IPS-20b (cell line): Measurements from ENCODE around the gene FBXL14.

Experiments used
- H3K27ac ChIP-seq: one replicate; pipeline ENCODE4 v1.5.1; 2013; ENCODE audit warnings: low read length
- H3K27me3 ChIP-seq: 2 replicates; pipeline ENCODE4 v1.6.1; 2013; ENCODE audit warnings: mild to moderate bottlenecking, low read length, inconsistent platforms; ENCODE audit not compliant: insufficient read depth
- H3K36me3 ChIP-seq: 2 replicates; pipeline ENCODE4 v1.6.1; 2013; ENCODE audit warnings: low read depth, mild to moderate bottlenecking, inconsistent platforms, low read length, moderate library complexity; ENCODE audit not compliant: insufficient read depth
- H3K4me1 ChIP-seq: 2 replicates; pipeline ENCODE4 v1.6.1; 2013; ENCODE audit warnings: mild to moderate bottlenecking, control low read depth, inconsistent platforms, low read length, moderate library complexity; ENCODE audit not compliant: insufficient read depth
- H3K4me3 ChIP-seq: 2 replicates; pipeline ENCODE4 v1.5.1; 2013; ENCODE audit warnings: mild to moderate bottlenecking, low read length, inconsistent platforms
- H3K9ac ChIP-seq: 2 replicates; pipeline ENCODE4 v1.6.1; 2013; ENCODE audit warnings: low read depth, mild to moderate bottlenecking, inconsistent platforms, low read length, moderate library complexity
- H3K9me3 ChIP-seq: 2 replicates; pipeline ENCODE4 v1.6.1; 2013; ENCODE audit warnings: mild to moderate bottlenecking, low read depth, low read length, inconsistent platforms; ENCODE audit not compliant: insufficient read depth

The FBXL14 gene

GRCh38 chr12:1594261-1595025 lies at the start of gene FBXL14:
Gene FBXL14 (minus strand): TSS chr12:1594581. CDS start chr12:1594066, 515 bp downstream.
- peaks cover 36% of the 10 kb centered on the region for H3K4me1 ChIP-seq
- H3K27ac ChIP-seq, result no peak within 1 kb of the TSS
- H3K9me3 ChIP-seq, result no peaks in the 10 kb centered on the region
- no peaks in the 10 kb centered on the region for H3K36me3 ChIP-seq
- peak within 1 kb of the TSS; percentile 26; the same call in 1 of the 2 replicates for H3K9ac ChIP-seq
- peaks cover 76% of the 10 kb centered on the region for H3K27me3 ChIP-seq
- H3K4me3 ChIP-seq, result peak within 1 kb of the TSS; percentile 77

DNA sequence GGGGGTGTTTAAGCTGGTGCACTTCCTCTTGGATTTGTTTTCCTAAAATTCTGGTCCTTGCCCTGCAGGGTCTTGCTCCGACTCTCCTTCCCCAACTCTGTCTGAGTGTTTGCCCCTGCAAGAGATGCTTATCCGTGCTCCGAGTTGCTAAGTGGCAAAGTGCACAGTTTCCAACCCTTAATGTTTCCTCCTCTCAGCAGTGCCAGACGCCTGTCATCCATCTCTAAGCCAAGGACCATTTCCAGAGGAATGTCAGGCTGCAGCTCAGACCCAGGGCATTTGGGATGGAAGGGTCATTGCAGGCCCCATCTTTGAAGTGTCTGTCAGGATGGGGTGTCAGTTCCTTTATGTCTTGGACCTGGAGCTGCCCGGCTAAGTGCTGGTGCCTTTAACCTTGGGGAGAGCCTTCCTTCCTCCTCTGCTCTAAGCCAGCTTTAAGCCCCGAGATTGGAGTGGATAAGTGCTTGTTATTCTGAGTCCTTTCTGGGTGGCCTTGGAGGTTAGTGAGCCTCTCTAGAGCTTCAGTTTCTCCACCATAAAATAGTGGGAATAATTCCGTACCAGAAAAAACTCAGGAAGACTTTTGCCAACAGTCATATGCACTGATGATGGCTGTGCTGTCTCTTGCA lies 49.6 kb upstream of the FBXL14 start:
- no peaks in the 10 kb centered on the region for H3K4me1 ChIP-seq
- no peak overlapping the region for H3K27ac ChIP-seq
- no peaks in the 10 kb centered on the region for H3K36me3 ChIP-seq
- H3K4me3 ChIP-seq, result no peak overlapping the region
- no peak overlapping the region for H3K9ac ChIP-seq
- H3K27me3 ChIP-seq, result no peaks in the 10 kb centered on the region; the same call in 1 of the 2 replicates
- no peaks in the 10 kb centered on the region for H3K9me3 ChIP-seq

- no peaks in the 10 kb centered on the region for H3K27me3 ChIP-seq
- no peak overlapping the region for H3K9ac ChIP-seq
- H3K4me3 ChIP-seq, result no peak overlapping the region
- no peak overlapping the region for H3K27ac ChIP-seq
- H3K4me1 ChIP-seq, result no peaks in the 10 kb centered on the region
- H3K36me3 ChIP-seq, result no peaks in the 10 kb centered on the region
- H3K9me3 ChIP-seq, result no peaks in the 10 kb centered on the region
These were observed 48.7 kb upstream of the FBXL14 start for GRCh38 chr12:1643043-1643442.

DNA sequence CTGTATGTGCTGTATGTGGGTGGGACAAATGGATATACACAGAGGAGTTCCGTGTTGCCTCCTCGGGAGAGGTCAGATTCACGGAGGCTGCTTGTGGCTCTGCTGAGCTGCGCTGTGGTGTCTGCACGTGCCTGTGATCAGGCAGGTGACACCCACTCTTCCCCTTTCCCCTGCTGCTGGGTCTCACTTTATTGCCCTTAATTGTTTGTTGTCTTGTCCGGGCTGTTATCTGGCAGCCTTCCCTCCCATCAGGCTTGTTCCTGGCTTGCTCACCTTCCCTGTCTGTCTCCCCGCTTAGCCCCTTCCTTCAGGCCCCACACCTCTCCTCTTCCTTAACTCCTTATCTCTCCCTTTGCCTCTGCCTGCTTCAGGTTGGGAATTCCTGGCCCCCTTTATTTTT lies 48.1 kb upstream of the FBXL14 start:
- Histone ChIP-seq H3K9me3 (no peaks in the 10 kb centered on the region), H3K4me1 (no peaks in the 10 kb centered on the region), H3K27me3 (no peaks in the 10 kb centered on the region), H3K36me3 (no peaks in the 10 kb centered on the region), H3K9ac (no peak overlapping the region), H3K27ac (no peak overlapping the region), H3K4me3 (no peak overlapping the region)

DNA sequence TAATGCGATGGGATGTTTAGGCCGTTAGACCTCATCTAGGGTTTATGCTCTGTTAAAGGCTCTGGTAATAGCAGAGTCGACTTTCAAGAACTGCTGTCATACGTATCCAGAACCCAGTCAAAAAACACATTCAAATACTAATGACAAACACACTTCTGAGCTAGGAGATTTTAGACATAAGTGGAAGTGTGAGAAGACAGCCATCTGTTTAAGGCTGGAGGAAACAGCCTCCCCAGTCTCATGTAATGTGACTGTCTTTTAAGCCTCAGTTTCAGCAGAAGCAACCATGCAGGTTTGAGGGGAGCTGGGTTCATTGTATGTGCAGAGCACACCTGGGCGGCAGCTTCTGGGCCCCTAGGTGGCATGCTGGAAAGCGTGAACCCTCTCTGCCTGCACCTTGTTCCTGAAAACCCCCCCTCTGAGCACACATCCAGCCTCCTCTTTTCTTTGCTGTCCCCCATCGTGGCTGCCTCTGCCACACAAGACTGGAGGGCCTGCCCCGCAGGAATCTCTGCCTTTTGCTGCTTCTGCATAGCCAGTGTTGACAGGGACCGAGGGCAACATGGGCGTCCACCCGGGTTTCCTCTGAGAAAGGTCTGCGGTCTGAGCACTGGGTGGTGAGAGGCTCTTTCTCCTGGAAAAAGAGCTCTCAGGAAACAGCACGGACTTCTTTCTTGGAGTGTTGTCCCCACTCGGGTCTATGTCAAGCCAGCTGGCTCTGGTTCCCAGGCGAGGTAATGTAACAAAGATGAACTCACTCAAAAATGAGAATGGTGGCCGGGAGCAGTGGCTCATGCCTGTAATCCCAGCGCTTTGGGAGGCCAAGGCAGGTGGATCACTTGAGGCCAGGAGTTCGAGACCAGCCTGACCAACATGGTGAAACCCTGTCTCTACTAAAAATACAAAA lies 46.2 kb upstream of the FBXL14 start:
- Histone ChIP-seq H3K9me3 (no peaks in the 10 kb centered on the region), H3K27ac (no peak overlapping the region), H3K27me3 (peaks cover 6% of the 10 kb centered on the region), H3K36me3 (no peaks in the 10 kb centered on the region), H3K9ac (no peak overlapping the region), H3K4me3 (no peak overlapping the region), H3K4me1 (no peaks in the 10 kb centered on the region)

- no peak overlapping the region for H3K9ac ChIP-seq
These were observed 45.2 kb upstream of the FBXL14 start for GRCh38 chr12:1639538-1639937.

GRCh38 chr12:1638203-1638602 lies 43.8 kb upstream of the FBXL14 start:
- H3K4me1 ChIP-seq, result no peaks in the 10 kb centered on the region
- H3K9me3 ChIP-seq, result no peaks in the 10 kb centered on the region
- peaks cover 23% of the 10 kb centered on the region for H3K27me3 ChIP-seq
- H3K9ac ChIP-seq, result no peak overlapping the region
- no peaks in the 10 kb centered on the region for H3K36me3 ChIP-seq
- no peak overlapping the region for H3K4me3 ChIP-seq
- no peak overlapping the region for H3K27ac ChIP-seq

More at GRCh38 chr12:1639538-1639937, 45.2 kb upstream of the FBXL14 start:
- Histone ChIP-seq H3K9me3 (no peaks in the 10 kb centered on the region), H3K4me3 (no peak overlapping the region), H3K4me1 (no peaks in the 10 kb centered on the region), H3K27me3 (peaks cover 10% of the 10 kb centered on the region), H3K36me3 (no peaks in the 10 kb centered on the region), H3K27ac (no peak overlapping the region)

GRCh38 chr12:1635301-1636095 lies 41.1 kb upstream of the FBXL14 start:
- Histone ChIP-seq H3K4me1 (peaks cover 4% of the 10 kb centered on the region; the same call in 1 of the 2 replicates), H3K4me3 (no peak overlapping the region), H3K36me3 (no peaks in the 10 kb centered on the region), H3K27ac (no peak overlapping the region), H3K9me3 (no peaks in the 10 kb centered on the region), H3K9ac (no peak overlapping the region), H3K27me3 (peaks cover 50% of the 10 kb centered on the region)

GRCh38 chr12:1634590-1635191 lies 40.3 kb upstream of the FBXL14 start:
- no peaks in the 10 kb centered on the region for H3K36me3 ChIP-seq
- H3K27ac ChIP-seq, result no peak overlapping the region
- H3K27me3 ChIP-seq, result peaks cover 58% of the 10 kb centered on the region
- H3K4me1 ChIP-seq, result peaks cover 4% of the 10 kb centered on the region; the same call in 1 of the 2 replicates
- H3K9ac ChIP-seq, result no peak overlapping the region
- H3K4me3 ChIP-seq, result no peak overlapping the region
- H3K9me3 ChIP-seq, result no peaks in the 10 kb centered on the region

GRCh38 chr12:1634149-1634548 lies 39.8 kb upstream of the FBXL14 start:
- Histone ChIP-seq H3K4me3 (no peak overlapping the region), H3K9ac (no peak overlapping the region), H3K27ac (no peak overlapping the region), H3K36me3 (no peaks in the 10 kb centered on the region), H3K4me1 (peaks cover 4% of the 10 kb centered on the region; the same call in 1 of the 2 replicates), H3K9me3 (no peaks in the 10 kb centered on the region), H3K27me3 (peaks cover 64% of the 10 kb centered on the region)
